GM23248 (cell line): ENCODE data around the gene EIF1. TPM values are rescaled to one million over a fixed set of nuclear protein-coding genes. Genes with fewer than 3 reads are reported as not detected.
A peak's percentile ranks its signal among the peaks of the same experiment; 100 is the strongest.

Experiments used
- DNase-seq: peaks from one replicate; pipeline ENCODE4 v3.0.0-alpha.2; 2015
- H2AFZ ChIP-seq: fragments of 200-600 bp; sonication (generic); 2 replicates; pipeline ENCODE4 v1.6.1; 2016; ENCODE audit warnings: antibody characterized with exemption
- H3F3A ChIP-seq: fragments of 200-600 bp; sonication (generic); 2 replicates; pipeline ENCODE4 v1.6.1; 2016; ENCODE audit warnings: mild to moderate bottlenecking, antibody characterized with exemption, mixed run types; ENCODE audit not compliant: insufficient read depth
- H3K27ac ChIP-seq: fragments of 200-600 bp; sonication (generic); 2 replicates; pipeline ENCODE4 v1.5.1; 2016; ENCODE audit warnings: mild to moderate bottlenecking
- H3K27me3 ChIP-seq: fragments of 200-600 bp; sonication (generic); replicated peaks from 2 replicates; pipeline ENCODE4 v1.6.1; 2016; ENCODE audit warnings: mild to moderate bottlenecking; ENCODE audit not compliant: insufficient read depth
- H3K36me3 ChIP-seq: fragments of 200-600 bp; sonication (generic); 2 replicates; pipeline ENCODE4 v1.6.1; 2016; ENCODE audit warnings: low read depth, mild to moderate bottlenecking
- H3K4me1 ChIP-seq: fragments of 200-600 bp; sonication (generic); 2 replicates; pipeline ENCODE4 v1.6.1; 2016; ENCODE audit warnings: mild to moderate bottlenecking; ENCODE audit not compliant: insufficient read depth
- H3K4me2 ChIP-seq: fragments of 200-600 bp; sonication (generic); one replicate; pipeline ENCODE4 v1.6.1; 2016; ENCODE audit warnings: mild to moderate bottlenecking; ENCODE audit not compliant: unreplicated experiment
- H3K4me3 ChIP-seq: fragments of 200-600 bp; sonication (generic); 2 replicates; pipeline ENCODE4 v1.5.1; 2016; ENCODE audit warnings: mild to moderate bottlenecking
- H3K79me2 ChIP-seq: fragments of 200-600 bp; sonication (generic); 2 replicates; pipeline ENCODE4 v1.6.1; 2016; ENCODE audit warnings: mild to moderate bottlenecking; ENCODE audit not compliant: insufficient read depth
- H3K9ac ChIP-seq: fragments of 200-600 bp; sonication (generic); 2 replicates; pipeline ENCODE4 v1.6.1; 2016; ENCODE audit warnings: mild to moderate bottlenecking
- H3K9me2 ChIP-seq: fragments of 200-600 bp; sonication (generic); 2 replicates; pipeline ENCODE4 v1.6.1; 2016; ENCODE audit warnings: mixed run types, mild to moderate bottlenecking, moderate library complexity; ENCODE audit not compliant: insufficient read depth
- H3K9me3 ChIP-seq: fragments of 200-600 bp; sonication (generic); one replicate; pipeline ENCODE4 v1.6.1; 2017; ENCODE audit warnings: low read depth
- H4K20me1 ChIP-seq: fragments of 200-600 bp; sonication (generic); 2 replicates; pipeline ENCODE4 v1.6.0; 2016; ENCODE audit not compliant: insufficient read depth
- EZH2 ChIP-seq: fragments of 200-600 bp; sonication (generic); IDR thresholded peaks from 2 replicates; pipeline ENCODE4 v1.6.1; 2018; ENCODE audit warnings: antibody characterized with exemption, mild to moderate bottlenecking; ENCODE audit not compliant: insufficient read depth, poor library complexity, severe bottlenecking
- EZH2phosphoT487 ChIP-seq: fragments of 200-600 bp; sonication (generic); IDR thresholded peaks from 2 replicates; pipeline ENCODE4 v1.6.1; 2018; ENCODE audit warnings: antibody characterized with exemption, moderate library complexity, mild to moderate bottlenecking, low read depth; ENCODE audit not compliant: insufficient read depth
- WGBS, 2 experiments: methylation state at CpG; one replicate each; pipeline ENCODE4 v1.1.6; 2015 to 2017; ENCODE audit warnings: low lambda C conversion rate in 2 of 2, low coverage in 1 of 2; ENCODE audit errors: missing lambda C conversion rate in 2 of 2; 5-methylcytosine and 5-hydroxymethylcytosine counted together
- in situ Hi-C: fragments of 300-500 bp; cut with MboI; formaldehyde crosslinking; loops from 2 replicates; pipeline ENCODE4 v1.15.0; 2020
- polyA plus RNA-seq: library from polyadenylated mRNA; unstranded; fragments of >200 nt; fragmentation: Nextera tagmentation; extraction: Ambion mirVana; gene quantifications from 2 replicates; pipeline ENCODE4 v1.2.1, GENCODE V29; 2016
- total RNA-seq: library from RNA; depleted of rRNA; stranded (reverse); fragments of >200 nt; shearing (Covaris generic); gene quantifications from 2 replicates; pipeline ENCODE4 v1.2.3, GENCODE V29; 2014

Gene EIF1
- total and polyA plus RNA-seq, 2 experiments from 2014 or later = 98.1 to 1,585 TPM

GRCh38 chr17:41686281-41686680, 2.4 kb upstream of the EIF1 start:
- WGBS, 2 experiments = 82 to 90% methylated on average over 4 of the region's 4 CpGs

GRCh38 chr17:41687828-41688640, 651 bp upstream of the EIF1 start:
- TF ChIP-seq EZH2 (no peak), EZH2phosphoT487 (no peak)
- H3K4me2 ChIP-seq = peak overlapping the region; percentile 96
- peaks cover 37% of the 10 kb centered on the region for H3K36me3 ChIP-seq
- peaks cover 23% of the 10 kb centered on the region for H3K79me2 ChIP-seq
- in situ Hi-C loops = no loop called here
- peak overlapping the region; percentile 89 for H2AFZ ChIP-seq
- H3F3A ChIP-seq = peaks cover 43% of the 10 kb centered on the region
- H4K20me1 ChIP-seq = peaks cover 12% of the 10 kb centered on the region; the same call in 1 of the 2 replicates
- H3K27ac ChIP-seq = peak overlapping the region; percentile 84
- H3K27me3 ChIP-seq = no peaks in the 10 kb centered on the region
- 8% methylated on average over 23 of the region's 23 CpGs for WGBS, 2 experiments
- peak overlapping the region; percentile 100 for H3K9ac ChIP-seq
- no peaks in the 10 kb centered on the region for H3K9me3 ChIP-seq
- peak; percentile 73 for DNase-seq
- peaks cover 21% of the 10 kb centered on the region for H3K4me1 ChIP-seq
- H3K4me3 ChIP-seq = peak overlapping the region; percentile 88
- H3K9me2 ChIP-seq = no peaks in the 10 kb centered on the region

More at GRCh38 chr17:41686281-41686680, 2.4 kb upstream of the EIF1 start:
- Histone ChIP-seq H4K20me1 (peaks cover 8% of the 10 kb centered on the region; the same call in 1 of the 2 replicates), H3K9me3 (no peaks in the 10 kb centered on the region), H3K9ac (no peak overlapping the region), H3K79me2 (peaks cover 20% of the 10 kb centered on the region), H3K9me2 (no peaks in the 10 kb centered on the region), H3K36me3 (peaks cover 19% of the 10 kb centered on the region), H3K4me3 (no peak overlapping the region), H3K4me1 (peaks cover 15% of the 10 kb centered on the region), H3K27ac (no peak overlapping the region), H3F3A (peaks cover 25% of the 10 kb centered on the region), H3K4me2 (no peak overlapping the region), H2AFZ (no peak overlapping the region), H3K27me3 (no peaks in the 10 kb centered on the region)
- in situ Hi-C loops = no loop called here
- no peak for DNase-seq
- TF ChIP-seq EZH2phosphoT487 (no peak), EZH2 (no peak)

- peaks cover 12% of the 10 kb centered on the region; the same call in 1 of the 2 replicates for H4K20me1 ChIP-seq
- no peak overlapping the region for H2AFZ ChIP-seq
- in situ Hi-C loops = no loop called here
- H3K27me3 ChIP-seq = no peaks in the 10 kb centered on the region
- peaks cover 23% of the 10 kb centered on the region for H3K79me2 ChIP-seq
- H3K4me1 ChIP-seq = peaks cover 21% of the 10 kb centered on the region
- H3K9ac ChIP-seq = peak overlapping the region; percentile 100
- H3K27ac ChIP-seq = peak overlapping the region; percentile 100
- no peaks in the 10 kb centered on the region for H3K9me2 ChIP-seq
- 0 to 1% methylated on average over 27 of the region's 27 CpGs for WGBS, 2 experiments
- peaks cover 38% of the 10 kb centered on the region for H3K36me3 ChIP-seq
- H3K4me2 ChIP-seq = peak overlapping the region; percentile 94
- TF ChIP-seq EZH2phosphoT487 = no peak
- no peak for TF ChIP-seq EZH2
- H3K4me3 ChIP-seq = peak overlapping the region; percentile 89
- H3K9me3 ChIP-seq = no peaks in the 10 kb centered on the region
- peak; percentile 75 for DNase-seq
- H3F3A ChIP-seq = peaks cover 58% of the 10 kb centered on the region
Measured at GRCh38 chr17:41689497-41690299, 1.0 kb downstream of the EIF1 start.

- peaks cover 38% of the 10 kb centered on the region for H3K36me3 ChIP-seq
- peak overlapping the region; percentile 89 for H3K4me3 ChIP-seq
- H2AFZ ChIP-seq = no peak overlapping the region
- peaks cover 12% of the 10 kb centered on the region; the same call in 1 of the 2 replicates for H4K20me1 ChIP-seq
- no peaks in the 10 kb centered on the region for H3K9me2 ChIP-seq
- H3F3A ChIP-seq = peaks cover 66% of the 10 kb centered on the region
- H3K4me2 ChIP-seq = peak overlapping the region; percentile 94
- in situ Hi-C loops = no loop called here
- H3K27ac ChIP-seq = peak overlapping the region; percentile 100
- DNase-seq = no peak
- peak overlapping the region; percentile 100 for H3K9ac ChIP-seq
- H3K27me3 ChIP-seq = no peaks in the 10 kb centered on the region
- H3K79me2 ChIP-seq = peaks cover 23% of the 10 kb centered on the region
- 70 to 77% methylated on average over 2 of the region's 2 CpGs for WGBS, 2 experiments
- H3K9me3 ChIP-seq = no peaks in the 10 kb centered on the region
- H3K4me1 ChIP-seq = peaks cover 21% of the 10 kb centered on the region
- TF ChIP-seq EZH2 = no peak
- no peak for TF ChIP-seq EZH2phosphoT487
Measured at GRCh38 chr17:41690497-41690896, 1.8 kb downstream of the EIF1 start.
